ENCODE data around the gene STEAP3.
A peak's percentile ranks its signal among the peaks of the same experiment; 100 is the strongest.

STEAP3 gene

GRCh38 chr2:119223521-119224390 is at the start of gene STEAP3:
STEAP3 (plus strand) TSS chr2:119223834; CDS start chr2:119231013, 7,179 bp downstream.
- peak; percentile 56 for DNase-seq (ENCODE audit: low spot score)

- DNase-seq (ENCODE audit: low spot score) = peak; percentile 32
Observed at GRCh38 chr2:119174216-119174992, 49.2 kb upstream of the STEAP3 start.

- no peak for DNase-seq (ENCODE audit: low spot score)
Observed at GRCh38 chr2:119174993-119175347, 48.7 kb upstream of the STEAP3 start.

GRCh38 chr2:119175517-119175916 is 48.1 kb upstream of the STEAP3 start:
- DNase-seq (ENCODE audit: low spot score) = no peak

- DNase-seq (ENCODE audit: low spot score) = no peak
Observed at GRCh38 chr2:119177171-119177837, 46.3 kb upstream of the STEAP3 start.

GRCh38 chr2:119177838-119178190 is 45.8 kb upstream of the STEAP3 start:
- DNase-seq (ENCODE audit: low spot score) = no peak

- DNase-seq (ENCODE audit: low spot score) = no peak
Observed at GRCh38 chr2:119178776-119179175, 44.9 kb upstream of the STEAP3 start.

GRCh38 chr2:119179202-119179601 is 44.4 kb upstream of the STEAP3 start:
- no peak for DNase-seq (ENCODE audit: low spot score)

GRCh38 chr2:119179991-119180390 is 43.6 kb upstream of the STEAP3 start:
- DNase-seq (ENCODE audit: low spot score) = no peak

GRCh38 chr2:119180892-119181291 is 42.7 kb upstream of the STEAP3 start:
- no peak for DNase-seq (ENCODE audit: low spot score)

- DNase-seq (ENCODE audit: low spot score) = no peak
Observed at GRCh38 chr2:119181391-119181790, 42.2 kb upstream of the STEAP3 start.

- no peak for DNase-seq (ENCODE audit: low spot score)
Observed at GRCh38 chr2:119181791-119182445, 41.7 kb upstream of the STEAP3 start.

- DNase-seq (ENCODE audit: low spot score) = no peak
Observed at GRCh38 chr2:119184512-119184911, 39.1 kb upstream of the STEAP3 start.

- DNase-seq (ENCODE audit: low spot score) = no peak
Observed at GRCh38 chr2:119190321-119191111, 33.1 kb upstream of the STEAP3 start.

GRCh38 chr2:119192893-119193292 is 30.7 kb upstream of the STEAP3 start:
- DNase-seq (ENCODE audit: low spot score) = no peak

GRCh38 chr2:119195001-119195400 is 28.6 kb upstream of the STEAP3 start:
- no peak for DNase-seq (ENCODE audit: low spot score)

GRCh38 chr2:119195887-119196286 is 27.7 kb upstream of the STEAP3 start:
- no peak for DNase-seq (ENCODE audit: low spot score)

- DNase-seq (ENCODE audit: low spot score) = no peak
Observed at GRCh38 chr2:119196301-119197125, 27.1 kb upstream of the STEAP3 start.

GRCh38 chr2:119197126-119197405 is 26.6 kb upstream of the STEAP3 start:
- no peak for DNase-seq (ENCODE audit: low spot score)

GRCh38 chr2:119197529-119198239 is 25.9 kb upstream of the STEAP3 start:
- DNase-seq (ENCODE audit: low spot score) = no peak

Data from Ammon's horn (tissue), 1 donor.